ENCODE measurements around the gene EXOC6B.

Gene EXOC6B

DNA sequence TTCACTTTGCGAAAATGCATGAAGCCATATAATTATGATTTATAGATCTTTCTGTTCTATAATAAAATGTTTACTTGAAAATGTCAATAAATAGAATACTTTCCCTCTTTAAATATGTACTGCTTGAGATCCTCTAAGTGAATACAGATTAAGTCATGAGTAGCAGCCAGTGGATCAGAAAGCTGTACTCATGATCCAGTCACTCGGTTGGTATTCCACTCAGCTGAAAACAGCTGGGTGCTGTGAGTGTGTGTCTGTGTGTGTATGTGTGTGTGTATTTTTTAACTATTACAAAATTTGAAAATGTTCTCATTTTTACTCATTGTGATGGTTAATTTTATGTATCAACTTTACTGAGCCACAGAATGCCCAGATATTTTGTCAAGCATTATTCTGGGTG, 536.5 kb downstream of the EXOC6B start:
- TF ChIP-seq JUND (IDR thresholded peaks at IDR 0.05; ENCODE audit: low read depth) = no peak
- in situ Hi-C loops (cut with HindIII; ENCODE audit: low pct_unique_long_range_greater_than_20kb, low sequenced_read_pairs) = no loop called here
- no peak for DNase-seq (ENCODE audit: low read depth in 1 of 2, low spot score in 1 of 2)

DNA sequence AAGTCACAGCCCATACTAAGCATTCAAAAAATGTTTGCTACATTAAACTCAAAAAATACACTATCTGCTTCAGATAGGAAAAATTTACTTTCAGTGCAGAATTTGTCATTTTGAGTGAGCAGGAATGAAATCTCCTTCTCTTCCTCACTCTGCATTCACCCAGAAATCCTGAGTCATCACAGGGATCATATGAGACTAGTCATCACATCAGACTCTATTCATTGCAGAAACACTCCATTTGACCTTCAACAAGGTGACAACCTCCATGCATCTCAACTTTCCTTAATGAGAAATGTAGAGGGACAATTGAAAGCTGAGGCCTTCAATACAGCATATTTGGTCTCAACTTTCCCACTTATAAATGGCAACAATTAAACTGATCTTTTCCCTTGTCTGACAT, 547.8 kb downstream of the EXOC6B start:
- no peak for TF ChIP-seq JUND (IDR thresholded peaks at IDR 0.05; ENCODE audit: low read depth)
- DNase-seq (ENCODE audit: low read depth in 1 of 2, low spot score in 1 of 2) = no peak
- in situ Hi-C loops (cut with HindIII; ENCODE audit: low pct_unique_long_range_greater_than_20kb, low sequenced_read_pairs) = no loop called here

DNA sequence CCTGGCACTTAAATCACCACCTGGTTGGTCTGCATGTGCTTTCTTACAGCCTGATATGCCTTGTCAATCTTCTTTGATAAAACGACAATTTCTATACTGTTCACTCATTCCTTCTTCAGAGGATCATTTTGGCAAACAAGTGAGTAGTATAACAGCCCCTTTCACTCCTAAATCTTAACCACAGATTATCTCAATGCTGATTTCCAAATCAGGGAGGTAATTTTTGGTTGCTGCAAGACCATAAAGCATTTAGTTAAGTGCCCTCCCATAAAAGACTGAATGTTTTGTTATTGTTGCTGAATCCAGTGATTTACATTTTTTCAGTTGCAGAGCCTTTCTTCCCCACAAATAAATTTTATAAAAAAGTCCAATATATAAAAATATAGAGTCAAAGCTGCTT, 549.0 kb downstream of the EXOC6B start:
- in situ Hi-C loops (cut with HindIII; ENCODE audit: low pct_unique_long_range_greater_than_20kb, low sequenced_read_pairs) = no loop called here
- TF ChIP-seq JUND (IDR thresholded peaks at IDR 0.05; ENCODE audit: low read depth) = no peak
- no peak for DNase-seq (ENCODE audit: low read depth in 1 of 2, low spot score in 1 of 2)

DNA sequence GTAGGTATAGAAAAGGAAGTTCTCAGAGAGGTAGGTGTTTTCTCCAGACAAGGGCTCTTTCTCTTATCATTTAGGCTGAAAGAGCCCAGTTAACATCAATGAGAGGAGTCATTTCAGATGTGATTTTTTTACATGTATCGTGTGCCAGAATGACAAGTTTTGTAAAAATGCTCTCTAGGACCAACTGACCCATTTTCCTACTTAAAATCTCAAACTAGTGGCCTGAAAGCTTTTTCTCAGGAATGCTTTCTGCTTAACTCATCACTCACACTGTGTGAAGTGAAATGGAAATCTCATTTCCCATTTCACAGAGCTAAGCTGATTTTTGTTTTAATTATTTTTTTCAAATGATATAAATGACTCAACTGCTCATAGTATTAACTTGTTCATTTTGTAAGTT, 549.5 kb downstream of the EXOC6B start:
- in situ Hi-C loops (cut with HindIII; ENCODE audit: low pct_unique_long_range_greater_than_20kb, low sequenced_read_pairs) = no loop called here
- no peak for DNase-seq (ENCODE audit: low read depth in 1 of 2, low spot score in 1 of 2)
- no peak for TF ChIP-seq JUND (IDR thresholded peaks at IDR 0.05; ENCODE audit: low read depth)

DNA sequence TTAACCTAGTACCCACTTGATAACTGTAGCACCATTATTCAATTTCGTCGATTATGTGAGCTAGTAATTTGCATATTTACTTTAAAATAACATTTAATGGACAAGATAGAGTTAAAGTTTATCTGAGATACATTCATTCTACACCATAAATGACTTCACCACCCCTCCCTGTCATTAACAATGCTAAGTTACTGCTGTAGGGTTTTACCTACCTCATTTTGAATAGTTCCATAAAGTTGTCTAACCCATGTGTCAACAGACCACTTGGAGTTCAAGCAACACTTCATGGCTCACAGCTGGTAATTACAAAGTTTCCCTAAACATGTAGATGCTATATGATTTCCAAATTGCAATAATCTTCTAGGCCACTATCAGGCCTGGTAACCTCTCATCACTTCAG, 550.7 kb downstream of the EXOC6B start:
- DNase-seq (ENCODE audit: low read depth in 1 of 2, low spot score in 1 of 2) = no peak
- TF ChIP-seq JUND (IDR thresholded peaks at IDR 0.05; ENCODE audit: low read depth) = no peak
- in situ Hi-C loops (cut with HindIII; ENCODE audit: low pct_unique_long_range_greater_than_20kb, low sequenced_read_pairs) = no loop called here

DNA sequence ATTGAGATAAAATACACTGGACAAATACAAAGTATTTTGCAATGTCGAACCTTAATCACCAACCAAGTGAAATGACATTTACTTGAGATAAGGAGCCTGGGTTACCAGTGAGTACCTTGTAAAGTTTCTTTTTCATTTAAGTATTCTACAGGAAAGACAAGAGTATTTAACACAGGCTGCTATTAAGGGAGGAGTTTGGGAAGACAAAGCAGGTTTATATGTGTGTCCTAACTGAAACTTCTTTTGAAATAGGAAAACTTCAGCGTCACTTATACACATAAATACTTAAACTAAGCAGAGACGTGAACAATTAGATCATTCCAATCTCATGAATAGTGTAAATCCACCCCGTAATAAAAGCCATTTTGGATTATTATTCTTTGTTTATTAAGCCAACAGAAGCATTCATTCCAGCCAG, 551.4 kb downstream of the EXOC6B start:
- no peak for DNase-seq (ENCODE audit: low read depth in 1 of 2, low spot score in 1 of 2)
- TF ChIP-seq JUND (IDR thresholded peaks at IDR 0.05; ENCODE audit: low read depth) = no peak
- in situ Hi-C loops (cut with HindIII; ENCODE audit: low pct_unique_long_range_greater_than_20kb, low sequenced_read_pairs) = no loop called here

DNA sequence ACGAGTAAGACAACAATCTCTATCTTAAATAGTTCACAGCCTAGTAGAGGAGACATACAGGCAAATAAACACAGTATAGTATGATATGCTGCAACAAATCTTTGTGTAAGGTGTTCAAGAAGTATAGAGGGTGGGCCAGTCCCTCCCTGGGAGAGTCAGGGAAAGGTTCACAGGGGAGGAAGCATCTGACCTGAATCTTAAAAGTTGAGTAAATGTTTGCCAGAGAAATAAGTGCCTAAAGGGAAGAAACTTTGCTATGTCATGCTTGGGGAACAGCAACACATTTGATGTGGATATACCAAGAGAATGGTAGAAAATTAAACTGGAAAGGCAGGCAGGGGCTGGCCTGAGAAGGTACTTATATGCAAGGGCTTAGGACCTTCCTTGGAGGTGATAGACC, 552.4 kb downstream of the EXOC6B start:
- DNase-seq (ENCODE audit: low read depth in 1 of 2, low spot score in 1 of 2) = peak in 1 of 2 experiments; percentile 15
- TF ChIP-seq JUND (IDR thresholded peaks at IDR 0.05; ENCODE audit: low read depth) = no peak
- in situ Hi-C loops (cut with HindIII; ENCODE audit: low pct_unique_long_range_greater_than_20kb, low sequenced_read_pairs) = no loop called here

DNA sequence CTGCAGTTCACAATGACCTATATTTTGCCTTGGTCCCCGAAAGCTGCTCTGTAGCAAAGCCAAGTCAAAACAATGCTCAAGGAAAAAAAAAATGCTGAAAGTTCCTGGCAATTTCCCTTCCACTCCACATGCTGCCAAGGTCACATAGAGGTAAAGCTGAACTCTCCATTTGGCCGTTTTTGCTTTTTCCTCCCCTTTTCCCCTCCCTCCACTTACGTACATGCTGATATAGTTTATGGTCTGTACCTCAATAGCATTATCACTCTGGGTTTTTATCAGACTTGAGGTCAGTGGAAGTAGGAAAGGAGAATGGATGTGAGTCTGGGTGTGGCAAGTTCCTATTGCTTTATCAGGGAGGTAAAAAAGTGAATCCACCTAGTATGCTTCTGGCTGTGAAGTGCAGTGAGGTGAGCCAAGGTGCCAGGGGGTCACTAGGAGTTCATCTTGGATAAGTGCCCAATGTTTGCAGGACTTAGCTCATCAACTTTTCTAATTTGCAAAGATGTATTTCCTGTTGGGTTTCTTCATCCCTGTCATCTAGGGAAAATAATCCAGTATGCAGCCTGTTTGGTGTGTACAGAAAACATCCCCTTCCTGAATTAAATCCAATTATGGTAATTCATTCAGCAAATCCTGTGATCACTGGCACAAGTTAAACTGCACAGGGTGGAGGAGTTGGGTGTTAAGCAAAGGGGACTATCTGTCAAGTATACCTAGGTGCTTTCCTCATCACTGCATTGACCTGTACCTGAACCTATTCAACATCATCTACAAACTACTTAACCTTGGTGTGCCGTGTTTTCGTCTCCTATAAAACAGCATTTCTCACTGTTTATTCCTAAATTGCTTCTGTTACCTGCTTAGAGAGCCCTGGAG, 553.8 kb downstream of the EXOC6B start:
- peak in 1 of 2 experiments; percentile 24 for DNase-seq (ENCODE audit: low read depth in 1 of 2, low spot score in 1 of 2)
- in situ Hi-C loops (cut with HindIII; ENCODE audit: low pct_unique_long_range_greater_than_20kb, low sequenced_read_pairs) = no loop called here
- TF ChIP-seq JUND (IDR thresholded peaks at IDR 0.05; ENCODE audit: low read depth) = no peak

DNA sequence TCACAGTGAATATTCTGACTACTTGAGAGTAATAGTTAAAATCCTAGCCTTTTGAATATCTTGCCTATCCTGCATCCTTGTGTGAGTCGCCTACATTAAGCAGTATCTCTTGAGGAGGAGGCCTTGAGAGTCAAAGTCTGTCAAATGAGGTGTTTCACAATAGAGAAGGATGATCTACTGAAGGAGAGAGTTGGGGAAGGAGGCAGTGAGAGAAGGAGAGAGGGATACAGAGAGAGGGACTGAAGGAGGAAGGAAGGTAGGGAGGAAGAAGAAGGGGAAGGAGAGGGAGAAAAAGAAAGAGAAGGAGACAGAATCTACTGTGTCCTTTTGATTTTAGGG, 554.6 kb downstream of the EXOC6B start:
- no peak for TF ChIP-seq JUND (IDR thresholded peaks at IDR 0.05; ENCODE audit: low read depth)
- no peak for DNase-seq (ENCODE audit: low read depth in 1 of 2, low spot score in 1 of 2)
- in situ Hi-C loops (cut with HindIII; ENCODE audit: low pct_unique_long_range_greater_than_20kb, low sequenced_read_pairs) = no loop called here

DNA sequence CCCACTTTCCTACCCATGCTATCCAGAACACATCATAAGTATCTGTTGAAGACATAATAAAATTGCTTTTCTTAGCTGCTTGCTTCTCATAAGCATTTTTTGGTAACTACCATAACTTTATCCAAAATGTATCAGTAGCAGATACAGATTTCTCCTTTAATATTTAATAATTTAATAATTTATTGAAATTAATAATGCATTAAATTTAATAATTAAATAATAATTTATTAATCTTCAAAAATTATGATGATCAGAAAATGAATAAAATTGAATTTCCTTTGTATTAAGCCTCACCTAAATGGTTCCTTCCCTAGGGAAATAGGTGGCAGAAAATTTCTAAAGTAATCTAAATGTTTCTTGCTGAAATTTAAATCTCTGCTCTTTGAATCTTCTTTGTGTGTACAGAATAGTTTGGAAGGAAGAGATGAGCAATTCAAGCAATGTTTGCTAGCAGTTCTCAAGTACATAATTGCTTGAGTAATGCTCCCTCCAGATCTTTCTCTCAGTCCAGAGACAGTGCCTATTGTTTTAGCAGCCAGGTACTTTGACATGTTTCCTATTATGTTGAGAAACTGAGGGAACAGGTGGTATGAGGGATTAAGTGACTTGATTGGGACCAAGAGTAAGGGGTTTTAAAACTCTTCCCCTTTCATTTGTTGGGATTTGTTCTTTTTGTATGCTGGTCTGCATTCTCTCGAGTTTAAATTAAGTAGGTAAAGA, 555.1 kb downstream of the EXOC6B start:
- DNase-seq (ENCODE audit: low read depth in 1 of 2, low spot score in 1 of 2) = no peak
- in situ Hi-C loops (cut with HindIII; ENCODE audit: low pct_unique_long_range_greater_than_20kb, low sequenced_read_pairs) = no loop called here
- no peak for TF ChIP-seq JUND (IDR thresholded peaks at IDR 0.05; ENCODE audit: low read depth)

DNA sequence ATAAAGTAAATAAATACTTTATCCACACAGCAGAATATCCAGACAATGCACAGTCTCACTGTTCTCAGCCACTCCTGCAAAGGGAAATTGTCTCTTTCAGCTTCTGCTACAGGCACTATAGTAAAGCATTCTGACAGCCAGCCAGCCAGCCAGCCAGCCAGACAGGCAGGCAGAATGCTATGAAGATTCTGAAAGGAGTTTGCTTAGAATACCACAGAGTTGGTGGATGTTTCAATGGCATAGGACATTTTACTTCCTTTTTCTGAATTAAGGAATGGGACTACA, 562.1 kb downstream of the EXOC6B start:
- in situ Hi-C loops (cut with HindIII; ENCODE audit: low pct_unique_long_range_greater_than_20kb, low sequenced_read_pairs) = no loop called here
- DNase-seq (ENCODE audit: low read depth in 1 of 2, low spot score in 1 of 2) = no peak
- TF ChIP-seq JUND (IDR thresholded peaks at IDR 0.05; ENCODE audit: low read depth) = no peak

DNA sequence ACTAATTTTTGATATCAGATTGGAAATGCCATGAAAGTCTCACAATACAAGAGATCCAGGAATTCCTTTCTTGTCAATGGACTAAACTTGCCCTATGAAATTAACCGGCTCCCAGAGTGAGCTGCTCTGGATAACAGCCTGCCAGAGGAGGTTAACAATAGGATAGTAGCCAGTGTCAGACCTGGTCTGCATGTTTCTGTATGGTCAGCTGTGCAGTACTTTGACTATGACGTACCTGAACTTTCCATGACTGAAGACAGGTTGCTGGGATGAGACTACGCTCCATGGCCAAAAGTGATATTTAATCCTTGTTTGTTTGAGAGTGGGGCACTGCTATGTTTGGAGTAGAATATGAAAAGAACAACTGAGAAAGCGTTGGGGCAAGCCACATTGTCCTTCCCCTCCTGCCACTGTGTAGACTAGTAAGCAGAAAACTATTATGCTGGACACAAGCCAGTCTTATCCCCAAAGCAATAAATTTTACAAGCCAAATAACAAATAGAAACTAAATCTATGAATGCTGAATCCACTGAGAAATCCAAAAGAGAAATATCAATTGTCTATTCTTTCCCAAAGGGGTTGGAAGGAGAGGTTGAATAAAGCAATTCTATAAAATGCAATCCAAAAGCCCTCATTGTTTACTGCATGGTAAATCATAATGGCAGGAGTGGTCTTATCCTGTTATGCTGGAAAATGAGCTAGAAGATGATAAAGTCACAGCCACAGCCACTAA, 562.6 kb downstream of the EXOC6B start:
- in situ Hi-C loops (cut with HindIII; ENCODE audit: low pct_unique_long_range_greater_than_20kb, low sequenced_read_pairs) = no loop called here
- DNase-seq (ENCODE audit: low read depth in 1 of 2, low spot score in 1 of 2) = no peak

DNA sequence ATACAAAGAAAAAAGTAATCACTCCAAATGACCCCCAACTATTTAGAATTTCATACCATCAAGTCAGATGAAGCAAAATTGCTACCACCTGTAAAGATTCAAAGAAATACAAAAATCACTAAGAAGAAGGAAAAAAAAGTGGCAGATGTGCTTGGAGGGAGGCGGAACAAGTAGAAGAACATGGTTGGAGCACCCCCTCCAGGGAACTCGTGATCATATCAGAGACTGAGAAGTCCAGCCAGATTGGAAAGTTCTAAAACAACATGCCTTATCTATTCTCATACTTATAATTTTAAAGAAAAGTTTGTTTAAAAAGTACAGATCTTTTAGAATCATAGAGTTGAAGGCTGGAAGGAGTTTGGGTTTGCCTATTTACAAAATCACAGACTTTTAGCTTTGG, 564.8 kb downstream of the EXOC6B start:
- no peak for DNase-seq (ENCODE audit: low read depth in 1 of 2, low spot score in 1 of 2)
- no peak for TF ChIP-seq JUND (IDR thresholded peaks at IDR 0.05; ENCODE audit: low read depth)
- in situ Hi-C loops (cut with HindIII; ENCODE audit: low pct_unique_long_range_greater_than_20kb, low sequenced_read_pairs) = no loop called here

More for the DNA sequence above, 562.6 kb downstream of the EXOC6B start:
- TF ChIP-seq JUND (IDR thresholded peaks at IDR 0.05; ENCODE audit: low read depth) = no peak

Data from T47D (cell line).